Testis (tissue), 3 donors: Measurements from ENCODE around the gene KDM6A. TPM values are rescaled to one million over a fixed set of nuclear protein-coding genes. Genes with fewer than 3 reads are reported as not detected.
"Not testable (repeated sequence)": the region's sequence is repeated elsewhere in the genome, so short reads cannot be mapped to it uniquely, and the experiment has no call there.

Source experiments
- DNase-seq: peaks from one replicate; pipeline ENCODE4 v3.0.0-alpha.2; 2019
- H3K27ac ChIP-seq, 2 donors: fragments of 200-600 bp; sonication (generic); one replicate each; pipeline ENCODE4 v1.5.1; 2019
- H3K27me3 ChIP-seq: fragments of 200-600 bp; sonication (generic); one replicate; pipeline ENCODE4 v1.5.1; 2019
- H3K36me3 ChIP-seq: fragments of 200-600 bp; sonication (generic); one replicate; pipeline ENCODE4 v1.5.1; 2017; ENCODE audit warnings: low read depth; ENCODE audit errors: missing control alignments
- H3K4me1 ChIP-seq: fragments of 200-600 bp; sonication (generic); one replicate; pipeline ENCODE4 v1.5.1; 2019
- H3K4me3 ChIP-seq, 2 donors: fragments of 200-600 bp; sonication (generic); one replicate each; pipeline ENCODE4 v1.5.1; 2017 to 2019
- H3K9me3 ChIP-seq: fragments of 200-600 bp; sonication (generic); one replicate; pipeline ENCODE4 v1.5.1; 2017
- POLR2A ChIP-seq: fragments of 450-650 bp; IDR thresholded peaks from one replicate; pipeline ENCODE4 v1.6.1; 2017; ENCODE audit warnings: antibody characterized with exemption, mild to moderate bottlenecking, moderate library complexity
- WGBS, 2 donors: methylation state at CpG; one replicate each; pipeline ENCODE4 v1.1.5; 2018; 5-methylcytosine and 5-hydroxymethylcytosine counted together
- intact Hi-C: fragments of 100-400 bp; cut with DNase I; formaldehyde crosslinking; loops from one replicate; pipeline ENCODE4 v1.15.1; 2023; ENCODE audit warnings: low total_unique reads
- polyA plus RNA-seq: library from polyadenylated mRNA; stranded (reverse); fragments of 350-450 nt; fragmentation: Illumina TruSeq; extraction: RNeasy Lipid Tissue Mini Kit (QIAGEN cat#74804); gene quantifications from one replicate; pipeline ENCODE4 v1.2.3, GENCODE V29; 2014; ENCODE audit warnings: low read depth, low replicate concordance; ENCODE audit not compliant: insufficient read depth
- total RNA-seq, 2 donors: library from RNA; depleted of rRNA; stranded (reverse); fragments of >200 nt; gene quantifications; one replicate each; pipeline ENCODE4 v1.2.3, GENCODE V29; 2016
- TF ChIP-seq, protein P1 (sequence below), 3 experiments: fragments of 450-650 bp in 2 of 3; fragments of 200-600 bp in 1 of 3; sonication (generic) in 1 of 3; IDR thresholded peaks; one replicate each; pipeline ENCODE4 v1.5.1; 2016 to 2019; ENCODE audit warnings: antibody characterized with exemption in 3 of 3, mild to moderate bottlenecking in 2 of 3, moderate library complexity in 1 of 3

Gene KDM6A
- total and polyA plus RNA-seq, 3 donors from 2014 or later: 27.2 to 57.7 (median 56.7) TPM

DNA sequence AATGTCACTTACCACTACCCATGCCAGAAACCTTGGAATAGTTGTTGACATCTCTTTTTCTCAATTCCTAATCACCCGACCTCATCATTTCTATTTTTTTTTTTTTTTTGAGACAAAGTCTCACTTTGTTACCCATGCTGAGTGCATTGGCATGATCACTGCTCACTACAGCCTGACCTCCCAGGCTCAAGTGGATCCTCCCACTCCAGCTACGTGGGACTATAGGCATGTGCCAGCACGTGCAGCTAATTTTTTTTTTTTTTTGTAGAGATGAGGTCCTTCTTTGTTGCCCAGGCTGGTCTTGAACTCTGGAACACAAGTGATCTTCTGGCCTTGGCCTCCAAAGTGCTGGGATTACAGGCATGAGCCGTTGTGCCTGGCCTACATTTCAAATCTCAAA lies 12.0 kb downstream of the KDM6A start:
- 31 to 63% methylated on average over 4 of the region's 4 CpGs for WGBS, 2 donors
- TF ChIP-seq, protein P1, sequence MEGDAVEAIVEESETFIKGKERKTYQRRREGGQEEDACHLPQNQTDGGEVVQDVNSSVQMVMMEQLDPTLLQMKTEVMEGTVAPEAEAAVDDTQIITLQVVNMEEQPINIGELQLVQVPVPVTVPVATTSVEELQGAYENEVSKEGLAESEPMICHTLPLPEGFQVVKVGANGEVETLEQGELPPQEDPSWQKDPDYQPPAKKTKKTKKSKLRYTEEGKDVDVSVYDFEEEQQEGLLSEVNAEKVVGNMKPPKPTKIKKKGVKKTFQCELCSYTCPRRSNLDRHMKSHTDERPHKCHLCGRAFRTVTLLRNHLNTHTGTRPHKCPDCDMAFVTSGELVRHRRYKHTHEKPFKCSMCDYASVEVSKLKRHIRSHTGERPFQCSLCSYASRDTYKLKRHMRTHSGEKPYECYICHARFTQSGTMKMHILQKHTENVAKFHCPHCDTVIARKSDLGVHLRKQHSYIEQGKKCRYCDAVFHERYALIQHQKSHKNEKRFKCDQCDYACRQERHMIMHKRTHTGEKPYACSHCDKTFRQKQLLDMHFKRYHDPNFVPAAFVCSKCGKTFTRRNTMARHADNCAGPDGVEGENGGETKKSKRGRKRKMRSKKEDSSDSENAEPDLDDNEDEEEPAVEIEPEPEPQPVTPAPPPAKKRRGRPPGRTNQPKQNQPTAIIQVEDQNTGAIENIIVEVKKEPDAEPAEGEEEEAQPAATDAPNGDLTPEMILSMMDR (IDR thresholded peaks at IDR 0.05): no peak
- no peak for TF ChIP-seq POLR2A
- intact Hi-C loops: no loop called here
- no peaks in the 10 kb centered on the region for H3K36me3 ChIP-seq
- H3K9me3 ChIP-seq: no peaks in the 10 kb centered on the region
- H3K27me3 ChIP-seq: no peaks in the 10 kb centered on the region
- H3K4me3 ChIP-seq: no peak overlapping the region
- H3K4me1 ChIP-seq: no peaks in the 10 kb centered on the region
- peak; percentile 48 for DNase-seq
- H3K27ac ChIP-seq: no peak overlapping the region

DNA sequence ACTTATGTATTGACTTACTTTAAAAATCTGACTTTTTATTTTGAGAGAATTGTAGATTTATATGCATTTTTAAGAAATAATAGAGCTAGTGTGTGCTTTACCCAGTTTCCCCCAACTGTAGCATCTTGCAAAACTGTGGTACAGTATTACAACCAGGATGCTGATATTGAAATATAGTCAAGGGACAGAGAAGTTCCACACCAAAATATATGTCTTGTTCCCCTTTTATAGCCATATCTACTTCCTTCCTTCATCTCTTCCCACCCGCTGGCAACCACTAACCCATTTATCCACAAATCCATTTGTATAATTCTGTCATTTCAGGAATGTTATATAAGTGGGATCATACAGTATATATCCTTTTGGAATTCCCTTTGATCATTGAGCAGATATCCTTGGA lies 16.8 kb downstream of the KDM6A start:
- H3K4me3 ChIP-seq: no peak overlapping the region
- H3K9me3 ChIP-seq: no peaks in the 10 kb centered on the region
- no peak overlapping the region for H3K27ac ChIP-seq
- intact Hi-C loops: no loop called here
- no peaks in the 10 kb centered on the region for H3K4me1 ChIP-seq
- no peak for DNase-seq
- TF ChIP-seq POLR2A: no peak
- TF ChIP-seq, protein P1 (IDR thresholded peaks at IDR 0.05): no peak
- H3K27me3 ChIP-seq: no peaks in the 10 kb centered on the region
- 57 to 92% methylated on average over 1 of the region's 1 CpG for WGBS, 2 donors
- no peaks in the 10 kb centered on the region for H3K36me3 ChIP-seq

DNA sequence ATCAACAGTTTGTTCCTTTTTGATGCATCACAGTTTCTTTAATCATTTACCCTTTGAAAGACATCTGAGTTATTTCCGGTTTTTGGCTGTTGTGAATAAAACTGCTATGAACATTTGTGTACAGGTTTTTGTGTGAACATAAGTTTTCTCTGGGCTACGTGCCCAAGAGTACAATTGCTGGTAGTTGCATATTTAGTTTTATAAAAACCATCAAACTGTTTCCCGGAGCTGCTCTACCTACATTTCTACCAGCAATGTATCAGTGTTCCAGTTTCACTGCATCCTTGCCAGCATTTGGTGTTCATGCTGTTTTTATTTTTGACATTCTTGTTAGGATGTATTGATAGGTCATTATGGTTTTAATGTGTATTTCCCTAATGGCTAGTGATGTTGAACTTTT lies 17.3 kb downstream of the KDM6A start:
- Histone ChIP-seq H3K27ac (no peak overlapping the region), H3K36me3 (no peaks in the 10 kb centered on the region), H3K4me1 (no peaks in the 10 kb centered on the region), H3K4me3 (no peak overlapping the region), H3K9me3 (no peaks in the 10 kb centered on the region), H3K27me3 (no peaks in the 10 kb centered on the region)
- TF ChIP-seq POLR2A: no peak
- TF ChIP-seq, protein P1 (IDR thresholded peaks at IDR 0.05): no peak
- WGBS, 2 donors: 64 to 69% methylated on average over 3 of the region's 3 CpGs
- intact Hi-C loops: no loop called here
- DNase-seq: no peak

DNA sequence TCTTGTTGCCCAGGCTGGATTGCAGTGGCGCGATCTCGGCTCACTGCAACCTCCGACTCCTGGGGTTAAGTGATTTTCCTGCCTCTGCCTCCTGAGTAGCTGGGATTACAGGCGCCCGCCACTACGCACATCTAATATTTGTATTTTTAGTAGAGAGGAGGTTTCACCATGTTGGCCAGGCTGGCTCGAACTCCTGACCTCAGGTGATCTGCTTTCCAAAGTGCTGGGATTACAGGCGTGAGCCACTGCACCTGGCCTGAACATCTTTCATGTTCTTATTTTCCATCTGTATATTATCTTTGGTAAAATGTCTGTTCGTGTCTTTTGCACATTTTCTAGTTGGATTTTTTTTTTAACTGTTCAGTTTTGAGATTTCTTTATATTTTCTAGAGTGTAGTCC lies 17.7 kb downstream of the KDM6A start:
- H3K4me1 ChIP-seq, DNase-seq, intact Hi-C loops, H3K36me3 ChIP-seq, H3K27ac ChIP-seq, H3K9me3 ChIP-seq, H3K27me3 ChIP-seq, H3K4me3 ChIP-seq: not testable (repeated sequence)
- 72 to 95% methylated on average over 10 of the region's 10 CpGs for WGBS, 2 donors

DNA sequence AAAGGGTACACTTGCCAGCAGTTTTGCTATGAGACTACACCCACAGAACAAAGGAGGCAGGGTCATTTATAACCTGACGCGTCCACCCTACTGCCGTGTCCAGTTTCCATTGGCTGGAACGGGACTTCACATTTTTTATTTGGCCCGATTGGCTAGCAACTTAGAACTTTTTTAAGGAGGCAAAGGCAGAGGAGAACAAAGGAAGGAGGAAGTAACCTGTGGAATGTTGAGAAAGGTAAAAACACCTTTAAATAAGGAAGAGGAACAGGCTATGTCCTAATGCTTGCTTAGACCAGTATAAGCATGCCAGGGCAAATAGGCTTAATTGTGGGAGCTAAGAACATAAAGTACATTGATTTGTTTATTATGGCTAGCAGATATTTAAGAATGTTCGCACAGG lies 18.7 kb downstream of the KDM6A start:
- H3K4me3 ChIP-seq: no peak overlapping the region
- intact Hi-C loops: no loop called here
- no peaks in the 10 kb centered on the region for H3K9me3 ChIP-seq
- H3K4me1 ChIP-seq: no peaks in the 10 kb centered on the region
- H3K27ac ChIP-seq: no peak overlapping the region
- TF ChIP-seq POLR2A: no peak
- TF ChIP-seq, protein P1 (IDR thresholded peaks at IDR 0.05): no peak
- 65 to 80% methylated on average over 6 of the region's 6 CpGs for WGBS, 2 donors
- DNase-seq: no peak
- H3K36me3 ChIP-seq: no peaks in the 10 kb centered on the region
- no peaks in the 10 kb centered on the region for H3K27me3 ChIP-seq
